Liver (tissue), 9 donors: ENCODE measurements around the gene HCK. TPM values are rescaled to one million over a fixed set of nuclear protein-coding genes. Genes with fewer than 3 reads are reported as not detected.

Source experiments
- DNase-seq: peaks from one replicate; pipeline ENCODE4 v3.0.0-alpha.2; 2017; ENCODE audit warnings: low spot score
- H3K27ac ChIP-seq, 2 donors: one replicate each; pipeline ENCODE4 v1.7.0; 2013; ENCODE audit warnings: inconsistent platforms in 2 of 2, low read length in 2 of 2, control low read depth in 1 of 2, low read depth in 1 of 2, mild to moderate bottlenecking in 1 of 2
- H3K27me3 ChIP-seq, 4 donors: one replicate each; pipeline versions ENCODE4 v1.6.1 to v1.7.0; 2013; ENCODE audit warnings: low read length in 3 of 4, inconsistent platforms in 1 of 4, mild to moderate bottlenecking in 1 of 4, moderate library complexity in 1 of 4; ENCODE audit not compliant: control insufficient read depth in 4 of 4, insufficient read depth in 4 of 4
- H3K36me3 ChIP-seq, 4 donors: one replicate each; pipeline versions ENCODE4 v1.6.1 to v1.7.0; 2013; ENCODE audit warnings: low read length in 3 of 4, mild to moderate bottlenecking in 3 of 4, low read depth in 1 of 4, moderate library complexity in 1 of 4; ENCODE audit not compliant: control insufficient read depth in 4 of 4, insufficient read depth in 3 of 4
- H3K4me1 ChIP-seq, 4 donors: one replicate each; pipeline versions ENCODE4 v1.6.1 to v1.7.0; 2013; ENCODE audit warnings: low read length in 3 of 4, mild to moderate bottlenecking in 3 of 4, moderate library complexity in 1 of 4; ENCODE audit not compliant: control insufficient read depth in 4 of 4, insufficient read depth in 4 of 4
- H3K4me3 ChIP-seq, 3 donors: one replicate each; pipeline versions ENCODE4 v1.6.1 to v1.7.0; 2013; ENCODE audit warnings: low read length in 3 of 3, control low read depth in 1 of 3, low read depth in 1 of 3, mild to moderate bottlenecking in 1 of 3
- H3K9ac ChIP-seq, 2 donors: one replicate each; pipeline ENCODE4 v1.7.0; 2013; ENCODE audit warnings: low read length in 2 of 2, mild to moderate bottlenecking in 2 of 2, moderate library complexity in 2 of 2, control low read depth in 1 of 2, low read depth in 1 of 2
- H3K9me3 ChIP-seq, 4 donors: one replicate each; pipeline versions ENCODE4 v1.6.1 to v1.7.0; 2013; ENCODE audit warnings: low read length in 3 of 4; ENCODE audit not compliant: control insufficient read depth in 4 of 4
- EGR1 ChIP-seq, 2 donors: IDR thresholded peaks; 2 replicates each; pipeline ENCODE4 v1.6.1; 2016 to 2018; ENCODE audit warnings: antibody characterized with exemption in 2 of 2, low read depth in 2 of 2
- FOXA1 ChIP-seq: IDR thresholded peaks from 2 replicates; pipeline ENCODE4 v1.6.1; 2016; ENCODE audit warnings: antibody characterized with exemption
- FOXA2 ChIP-seq: IDR thresholded peaks from 2 replicates; pipeline ENCODE4 v1.6.1; 2016; ENCODE audit warnings: antibody characterized with exemption
- GABPA ChIP-seq, 2 donors: IDR thresholded peaks in 1 of 2; conservative IDR thresholded peaks in 1 of 2; 2 replicates each; pipeline ENCODE4 v1.6.1; 2016; ENCODE audit warnings: antibody characterized with exemption in 2 of 2, mild to moderate bottlenecking in 1 of 2, moderate library complexity in 1 of 2
- HNF4G ChIP-seq: IDR thresholded peaks from 2 replicates; pipeline ENCODE4 v1.6.1; 2016; ENCODE audit warnings: antibody characterized with exemption
- NR2F2 ChIP-seq: IDR thresholded peaks from 2 replicates; pipeline ENCODE4 v1.6.1; 2016; ENCODE audit warnings: antibody characterized with exemption
- RAD21 ChIP-seq, 2 donors: IDR thresholded peaks; 2 replicates each; pipeline ENCODE4 v1.6.1; 2016; ENCODE audit warnings: antibody characterized with exemption in 2 of 2, mild to moderate bottlenecking in 2 of 2
- RXRA ChIP-seq, 2 donors: IDR thresholded peaks; 2 replicates each; pipeline ENCODE4 v1.6.1; 2017 to 2018; ENCODE audit warnings: antibody characterized with exemption in 2 of 2, mild to moderate bottlenecking in 1 of 2
- TAF1 ChIP-seq: conservative IDR thresholded peaks from 2 replicates; pipeline ENCODE4 v1.6.1; 2016; ENCODE audit warnings: antibody characterized with exemption, mild to moderate bottlenecking
- WGBS: extraction: QIAGEN DNeasy Blood & Tissue Kit; methylation state at CpG from one replicate; pipeline ENCODE4 v1.1.7; 2013; 5-methylcytosine and 5-hydroxymethylcytosine counted together
- polyA plus RNA-seq, 2 donors: library from polyadenylated mRNA; stranded (reverse) in 1 of 2; unstranded in 1 of 2; fragments of 200-250 nt in 1 of 2; fragments of >200 nt in 1 of 2; fragmentation: Nextera tagmentation in 1 of 2; extraction: Ambion mirVana in 1 of 2; gene quantifications; one replicate each; pipeline versions ENCODE4 v1.2.1 to v1.2.3, GENCODE V29; 2013 to 2015
- total RNA-seq, 2 donors: library from RNA; depleted of rRNA; stranded (reverse); fragments of >200 nt; gene quantifications; one replicate each; pipeline ENCODE4 v1.2.3, GENCODE V29; 2014
- TF ChIP-seq, protein P1 (sequence below): fragments of 150-350 bp; IDR thresholded peaks from 2 replicates; pipeline ENCODE4 v1.5.1; 2017; ENCODE audit warnings: improper control_type of control experiment, low read depth, low read length; ENCODE audit not compliant: missing input control
- TF ChIP-seq, protein P2 (sequence below): IDR thresholded peaks from 2 replicates; pipeline ENCODE4 v1.6.1; 2016; ENCODE audit warnings: antibody characterized with exemption
- donor health status: healthy.
- donor health status: healthy.
- donor health status: healthy.
- donor health status: healthy.
- donor health status: healthy.

The HCK gene
- total and polyA plus RNA-seq, 4 donors, result 1.8 to 20.6 (median 10.2) TPM

DNA sequence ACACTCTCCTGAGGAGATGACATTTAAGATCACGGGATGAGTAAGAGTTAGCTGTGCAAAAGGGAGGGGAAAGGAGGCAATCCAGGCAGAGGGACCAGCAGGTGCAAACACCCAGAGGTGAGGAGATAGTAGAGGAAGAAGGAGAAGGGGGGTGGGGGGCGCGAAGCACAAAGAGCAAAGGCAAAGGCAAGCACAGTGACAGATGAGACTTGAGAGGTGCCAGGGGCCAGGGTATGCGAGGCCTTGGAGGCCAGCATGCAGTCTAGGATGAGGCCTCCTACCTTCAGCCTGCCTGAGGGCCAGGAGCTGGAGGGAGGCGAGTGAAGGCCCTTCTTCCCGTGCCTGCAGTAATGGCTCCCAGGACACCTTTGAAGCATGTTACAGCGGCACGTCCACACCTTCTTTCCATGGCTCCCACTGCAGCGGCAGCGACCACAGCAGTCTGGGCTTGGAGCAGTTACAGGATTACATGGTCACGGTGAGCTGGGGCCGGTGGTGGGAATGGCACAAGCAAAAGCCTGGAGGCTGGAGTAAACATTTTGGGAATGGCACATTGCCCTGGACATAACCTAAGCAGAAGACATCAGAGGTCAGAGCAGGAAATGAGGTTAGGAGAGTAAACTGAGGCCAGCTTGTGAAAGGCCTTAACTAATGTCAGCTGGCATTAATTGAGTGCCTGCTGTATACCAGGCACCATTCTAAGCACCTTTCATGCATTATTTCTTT lies 23.2 kb upstream of the HCK start:
- Histone ChIP-seq H3K27ac (no peak overlapping the region), H3K27me3 (no peaks in the 10 kb centered on the region), H3K36me3 (no peaks in the 10 kb centered on the region), H3K4me3 (no peak overlapping the region), H3K4me1 (peaks cover 3 to 13% (median 7%) of the 10 kb centered on the region in 4 donors), H3K9me3 (no peaks in the 10 kb centered on the region), H3K9ac (no peak overlapping the region)
- DNase-seq, result no peak
- TF ChIP-seq RXRA (IDR thresholded peaks at IDR 0.05) (no peak), NR2F2 (no peak)
- TF ChIP-seq, protein P1, sequence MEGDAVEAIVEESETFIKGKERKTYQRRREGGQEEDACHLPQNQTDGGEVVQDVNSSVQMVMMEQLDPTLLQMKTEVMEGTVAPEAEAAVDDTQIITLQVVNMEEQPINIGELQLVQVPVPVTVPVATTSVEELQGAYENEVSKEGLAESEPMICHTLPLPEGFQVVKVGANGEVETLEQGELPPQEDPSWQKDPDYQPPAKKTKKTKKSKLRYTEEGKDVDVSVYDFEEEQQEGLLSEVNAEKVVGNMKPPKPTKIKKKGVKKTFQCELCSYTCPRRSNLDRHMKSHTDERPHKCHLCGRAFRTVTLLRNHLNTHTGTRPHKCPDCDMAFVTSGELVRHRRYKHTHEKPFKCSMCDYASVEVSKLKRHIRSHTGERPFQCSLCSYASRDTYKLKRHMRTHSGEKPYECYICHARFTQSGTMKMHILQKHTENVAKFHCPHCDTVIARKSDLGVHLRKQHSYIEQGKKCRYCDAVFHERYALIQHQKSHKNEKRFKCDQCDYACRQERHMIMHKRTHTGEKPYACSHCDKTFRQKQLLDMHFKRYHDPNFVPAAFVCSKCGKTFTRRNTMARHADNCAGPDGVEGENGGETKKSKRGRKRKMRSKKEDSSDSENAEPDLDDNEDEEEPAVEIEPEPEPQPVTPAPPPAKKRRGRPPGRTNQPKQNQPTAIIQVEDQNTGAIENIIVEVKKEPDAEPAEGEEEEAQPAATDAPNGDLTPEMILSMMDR, result no peak
- 60% methylated on average over 12 of the region's 12 CpGs for WGBS

DNA sequence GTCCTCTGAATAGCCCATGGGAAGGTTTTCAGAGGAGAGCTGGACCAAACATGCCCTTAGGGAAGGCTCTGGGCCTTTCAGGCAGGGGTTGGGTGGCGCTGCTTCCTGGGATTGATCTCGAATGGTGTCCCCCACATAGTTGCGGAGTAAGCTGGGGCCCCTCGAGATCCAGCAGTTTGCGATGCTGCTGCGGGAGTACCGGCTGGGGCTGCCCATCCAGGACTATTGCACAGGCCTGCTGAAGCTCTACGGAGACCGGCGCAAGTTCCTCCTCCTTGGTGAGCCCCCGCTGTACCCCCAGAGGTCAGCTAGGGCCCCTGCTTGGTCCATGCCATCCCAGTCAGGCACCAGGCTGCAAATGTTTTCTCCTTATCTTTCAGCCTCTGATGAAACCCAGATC lies 22.5 kb upstream of the HCK start:
- no peaks in the 10 kb centered on the region for H3K36me3 ChIP-seq
- TF ChIP-seq FOXA2 (no peak), RXRA (IDR thresholded peaks at IDR 0.05) (no peak), FOXA1 (no peak), GABPA (IDR thresholded peaks at IDR 0.05 in 1 of 2, conservative IDR thresholded peaks at IDR 0.05 in 1 of 2) (no peak), TAF1 (no peak), HNF4G (no peak), RAD21 (IDR thresholded peaks at IDR 0.05) (no peak), EGR1 (IDR thresholded peaks at IDR 0.05; ENCODE audit: low read depth in 2 of 2) (no peak)
- TF ChIP-seq, protein P2, sequence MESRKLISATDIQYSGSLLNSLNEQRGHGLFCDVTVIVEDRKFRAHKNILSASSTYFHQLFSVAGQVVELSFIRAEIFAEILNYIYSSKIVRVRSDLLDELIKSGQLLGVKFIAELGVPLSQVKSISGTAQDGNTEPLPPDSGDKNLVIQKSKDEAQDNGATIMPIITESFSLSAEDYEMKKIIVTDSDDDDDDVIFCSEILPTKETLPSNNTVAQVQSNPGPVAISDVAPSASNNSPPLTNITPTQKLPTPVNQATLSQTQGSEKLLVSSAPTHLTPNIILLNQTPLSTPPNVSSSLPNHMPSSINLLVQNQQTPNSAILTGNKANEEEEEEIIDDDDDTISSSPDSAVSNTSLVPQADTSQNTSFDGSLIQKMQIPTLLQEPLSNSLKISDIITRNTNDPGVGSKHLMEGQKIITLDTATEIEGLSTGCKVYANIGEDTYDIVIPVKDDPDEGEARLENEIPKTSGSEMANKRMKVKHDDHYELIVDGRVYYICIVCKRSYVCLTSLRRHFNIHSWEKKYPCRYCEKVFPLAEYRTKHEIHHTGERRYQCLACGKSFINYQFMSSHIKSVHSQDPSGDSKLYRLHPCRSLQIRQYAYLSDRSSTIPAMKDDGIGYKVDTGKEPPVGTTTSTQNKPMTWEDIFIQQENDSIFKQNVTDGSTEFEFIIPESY, result no peak
- TF ChIP-seq, protein P1, result no peak
- H3K9me3 ChIP-seq, result no peaks in the 10 kb centered on the region
- no peak overlapping the region for H3K9ac ChIP-seq
- H3K4me3 ChIP-seq, result no peak overlapping the region
- 94% methylated on average over 11 of the region's 11 CpGs for WGBS
- peaks cover 0 to 2% (median 0%) of the 10 kb centered on the region in 4 donors for H3K27me3 ChIP-seq
- no peak overlapping the region for H3K27ac ChIP-seq
- H3K4me1 ChIP-seq, result peaks cover 3 to 13% (median 7%) of the 10 kb centered on the region in 4 donors
- DNase-seq, result no peak
